HepG2 (cell line): ENCODE results near the gene TMEM269. TPM values are rescaled to one million over a fixed set of nuclear protein-coding genes. Genes with fewer than 3 reads are reported as not detected.

Experiments
- BRCA1 ChIP-seq: sonication (generic); formaldehyde crosslinking; IDR thresholded peaks from 2 replicates; pipeline ENCODE4 v1.4.0; 2020; ENCODE audit warnings: missing genetic modification reagents
- KAT2B ChIP-seq: fragments of 150-350 bp; IDR thresholded peaks from 2 replicates; pipeline ENCODE4 v1.6.1; 2014; ENCODE audit warnings: low read depth, low read length, borderline replicate concordance
- MAFF ChIP-seq: IDR thresholded peaks from 2 replicates; pipeline ENCODE4 v1.6.1; 2011; ENCODE audit warnings: low read depth, low read length, improper control_type of control experiment
- MBD4 ChIP-seq: IDR thresholded peaks from 2 replicates; pipeline ENCODE4 v1.6.1; 2012; ENCODE audit warnings: low read length, inconsistent platforms, borderline replicate concordance
- PLRG1 ChIP-seq: fragments of 450-650 bp; conservative IDR thresholded peaks from 2 replicates; pipeline ENCODE4 v1.6.1; 2016
- SIN3B ChIP-seq: fragments of 150-350 bp; IDR thresholded peaks from 2 replicates; pipeline ENCODE4 v1.6.1; 2014; ENCODE audit warnings: low read length
- TBX2 ChIP-seq: sonication (generic); formaldehyde crosslinking; IDR thresholded peaks from 2 replicates; pipeline ENCODE4 v1.5.0; 2020; ENCODE audit warnings: missing genetic modification reagents, mild to moderate bottlenecking, borderline replicate concordance
- TRIM24 ChIP-seq: sonication (generic); formaldehyde crosslinking; IDR thresholded peaks from 2 replicates; pipeline ENCODE4 v1.8.0; 2022; ENCODE audit warnings: mild to moderate bottlenecking, missing genetic modification reagents
- ZNF263 ChIP-seq: sonication (generic); formaldehyde crosslinking; IDR thresholded peaks from 2 replicates; pipeline ENCODE4 v1.4.0; 2020; ENCODE audit warnings: missing genetic modification reagents
- ZNF367 ChIP-seq: sonication (generic); formaldehyde crosslinking; IDR thresholded peaks from 2 replicates; pipeline ENCODE4 v1.4.0; 2020; ENCODE audit warnings: missing genetic modification reagents, borderline replicate concordance
- ZNF446 ChIP-seq: sonication (generic); formaldehyde crosslinking; IDR thresholded peaks from 2 replicates; pipeline ENCODE4 v1.5.0; 2020; ENCODE audit warnings: mild to moderate bottlenecking, missing genetic modification reagents
- ZNF557 ChIP-seq: sonication (generic); formaldehyde crosslinking; IDR thresholded peaks from 2 replicates; pipeline ENCODE4 v1.4.0; 2020; ENCODE audit warnings: missing genetic modification reagents
- ZNF616 ChIP-seq: sonication (generic); formaldehyde crosslinking; IDR thresholded peaks from 2 replicates; pipeline ENCODE4 v1.5.0; 2020; ENCODE audit warnings: low read depth, mild to moderate bottlenecking, missing genetic modification reagents
- polyA plus RNA-seq, 8 experiments: library from polyadenylated mRNA; depleted of rRNA in 3 of 8; stranded (reverse) in 7 of 8; unstranded in 1 of 8; fragments of >200 nt; fragmentation: Illumina TruSeq in 4 of 8; extraction: Trizol in 4 of 8; gene quantifications; 2 replicates each; pipeline versions ENCODE4 v1.2.1 to v1.2.3, GENCODE V29; 2011 to 2016; ENCODE audit warnings: low read depth in 4 of 8, missing spikeins in 1 of 8, mixed read lengths in 1 of 8; ENCODE audit not compliant: insufficient read depth in 1 of 8
- total RNA-seq, 5 experiments: library from RNA; depleted of rRNA; stranded (reverse); fragments of >200 nt; fragmentation: Illumina TruSeq; extraction: Trizol; gene quantifications; 2 replicates each; pipeline ENCODE4 v1.2.3, GENCODE V29; 2016; ENCODE audit warnings: low read depth in 1 of 5
- TF ChIP-seq, protein P1 (sequence below): sonication (generic); formaldehyde crosslinking; IDR thresholded peaks from 2 replicates; pipeline ENCODE4 v1.4.0; 2020; ENCODE audit warnings: missing genetic modification reagents
- TF ChIP-seq, protein P2 (sequence below): sonication (generic); formaldehyde crosslinking; IDR thresholded peaks from 2 replicates; pipeline ENCODE4 v1.5.1; 2020; ENCODE audit warnings: mild to moderate bottlenecking, missing genetic modification reagents, moderate library complexity
- TF ChIP-seq, protein P3 (sequence below): sonication (generic); formaldehyde crosslinking; IDR thresholded peaks from 2 replicates; pipeline ENCODE4 v1.5.0; 2020; ENCODE audit warnings: mild to moderate bottlenecking, missing genetic modification reagents
- TF ChIP-seq, protein P4 (sequence below): IDR thresholded peaks from 2 replicates; pipeline ENCODE4 v1.6.1; 2016; ENCODE audit warnings: missing biosample characterization, missing genetic modification reagents, low read depth
- TF ChIP-seq, protein P5 (sequence below): sonication (generic); formaldehyde crosslinking; IDR thresholded peaks from 2 replicates; pipeline ENCODE4 v1.4.0; 2020; ENCODE audit warnings: mild to moderate bottlenecking, missing genetic modification reagents

The TMEM269 gene
- total and polyA plus RNA-seq, 2 of the 13 experiments (the other 11 are each of a cell fraction or from before 2014, with no cell fraction given) = 0.15 to 0.21 TPM

DNA sequence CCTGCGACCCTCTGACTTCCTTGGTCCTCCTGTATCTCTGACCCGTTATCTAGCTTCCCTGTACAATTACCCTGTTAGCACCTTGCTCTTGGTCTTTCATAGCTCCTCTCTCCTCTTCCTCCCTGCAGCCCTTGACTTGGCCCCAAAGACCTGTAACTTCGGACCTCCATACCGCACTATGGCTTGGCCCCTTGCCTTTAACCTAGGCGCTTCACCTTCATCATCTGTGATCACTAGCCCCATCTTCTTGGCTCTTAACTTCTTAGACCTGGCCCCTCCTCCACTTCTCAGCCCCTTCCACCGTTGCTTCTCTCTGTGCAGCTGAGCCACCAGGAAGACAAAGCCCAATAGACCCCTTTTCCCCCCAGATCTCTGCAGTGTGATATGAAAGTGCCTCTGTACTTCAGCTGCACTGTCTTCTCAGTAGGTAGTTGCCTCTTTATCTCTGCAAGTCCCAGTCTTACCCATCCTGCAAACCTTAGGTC lies 62.4 kb downstream of the TMEM269 start (continued):
- TF ChIP-seq, protein P1, sequence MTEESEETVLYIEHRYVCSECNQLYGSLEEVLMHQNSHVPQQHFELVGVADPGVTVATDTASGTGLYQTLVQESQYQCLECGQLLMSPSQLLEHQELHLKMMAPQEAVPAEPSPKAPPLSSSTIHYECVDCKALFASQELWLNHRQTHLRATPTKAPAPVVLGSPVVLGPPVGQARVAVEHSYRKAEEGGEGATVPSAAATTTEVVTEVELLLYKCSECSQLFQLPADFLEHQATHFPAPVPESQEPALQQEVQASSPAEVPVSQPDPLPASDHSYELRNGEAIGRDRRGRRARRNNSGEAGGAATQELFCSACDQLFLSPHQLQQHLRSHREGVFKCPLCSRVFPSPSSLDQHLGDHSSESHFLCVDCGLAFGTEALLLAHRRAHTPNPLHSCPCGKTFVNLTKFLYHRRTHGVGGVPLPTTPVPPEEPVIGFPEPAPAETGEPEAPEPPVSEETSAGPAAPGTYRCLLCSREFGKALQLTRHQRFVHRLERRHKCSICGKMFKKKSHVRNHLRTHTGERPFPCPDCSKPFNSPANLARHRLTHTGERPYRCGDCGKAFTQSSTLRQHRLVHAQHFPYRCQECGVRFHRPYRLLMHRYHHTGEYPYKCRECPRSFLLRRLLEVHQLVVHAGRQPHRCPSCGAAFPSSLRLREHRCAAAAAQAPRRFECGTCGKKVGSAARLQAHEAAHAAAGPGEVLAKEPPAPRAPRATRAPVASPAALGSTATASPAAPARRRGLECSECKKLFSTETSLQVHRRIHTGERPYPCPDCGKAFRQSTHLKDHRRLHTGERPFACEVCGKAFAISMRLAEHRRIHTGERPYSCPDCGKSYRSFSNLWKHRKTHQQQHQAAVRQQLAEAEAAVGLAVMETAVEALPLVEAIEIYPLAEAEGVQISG (CRISPR knock-in tag) = no peak
- TF ChIP-seq BRCA1 (CRISPR knock-in tag) (no peak), MAFF (no peak), TRIM24 (CRISPR knock-in tag) (no peak), ZNF367 (CRISPR knock-in tag) (no peak), SIN3B (no peak), PLRG1 (no peak), ZNF616 (CRISPR knock-in tag) (no peak), ZNF263 (CRISPR knock-in tag) (no peak), TBX2 (no peak), KAT2B (no peak), MBD4 (no peak), ZNF557 (CRISPR knock-in tag) (no peak), ZNF446 (CRISPR knock-in tag) (no peak)
- TF ChIP-seq, protein P2, sequence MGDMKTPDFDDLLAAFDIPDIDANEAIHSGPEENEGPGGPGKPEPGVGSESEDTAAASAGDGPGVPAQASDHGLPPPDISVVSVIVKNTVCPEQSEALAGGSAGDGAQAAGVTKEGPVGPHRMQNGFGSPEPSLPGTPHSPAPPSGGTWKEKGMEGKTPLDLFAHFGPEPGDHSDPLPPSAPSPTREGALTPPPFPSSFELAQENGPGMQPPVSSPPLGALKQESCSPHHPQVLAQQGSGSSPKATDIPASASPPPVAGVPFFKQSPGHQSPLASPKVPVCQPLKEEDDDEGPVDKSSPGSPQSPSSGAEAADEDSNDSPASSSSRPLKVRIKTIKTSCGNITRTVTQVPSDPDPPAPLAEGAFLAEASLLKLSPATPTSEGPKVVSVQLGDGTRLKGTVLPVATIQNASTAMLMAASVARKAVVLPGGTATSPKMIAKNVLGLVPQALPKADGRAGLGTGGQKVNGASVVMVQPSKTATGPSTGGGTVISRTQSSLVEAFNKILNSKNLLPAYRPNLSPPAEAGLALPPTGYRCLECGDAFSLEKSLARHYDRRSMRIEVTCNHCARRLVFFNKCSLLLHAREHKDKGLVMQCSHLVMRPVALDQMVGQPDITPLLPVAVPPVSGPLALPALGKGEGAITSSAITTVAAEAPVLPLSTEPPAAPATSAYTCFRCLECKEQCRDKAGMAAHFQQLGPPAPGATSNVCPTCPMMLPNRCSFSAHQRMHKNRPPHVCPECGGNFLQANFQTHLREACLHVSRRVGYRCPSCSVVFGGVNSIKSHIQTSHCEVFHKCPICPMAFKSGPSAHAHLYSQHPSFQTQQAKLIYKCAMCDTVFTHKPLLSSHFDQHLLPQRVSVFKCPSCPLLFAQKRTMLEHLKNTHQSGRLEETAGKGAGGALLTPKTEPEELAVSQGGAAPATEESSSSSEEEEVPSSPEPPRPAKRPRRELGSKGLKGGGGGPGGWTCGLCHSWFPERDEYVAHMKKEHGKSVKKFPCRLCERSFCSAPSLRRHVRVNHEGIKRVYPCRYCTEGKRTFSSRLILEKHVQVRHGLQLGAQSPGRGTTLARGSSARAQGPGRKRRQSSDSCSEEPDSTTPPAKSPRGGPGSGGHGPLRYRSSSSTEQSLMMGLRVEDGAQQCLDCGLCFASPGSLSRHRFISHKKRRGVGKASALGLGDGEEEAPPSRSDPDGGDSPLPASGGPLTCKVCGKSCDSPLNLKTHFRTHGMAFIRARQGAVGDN (CRISPR knock-in tag) = no peak
- TF ChIP-seq, protein P3, sequence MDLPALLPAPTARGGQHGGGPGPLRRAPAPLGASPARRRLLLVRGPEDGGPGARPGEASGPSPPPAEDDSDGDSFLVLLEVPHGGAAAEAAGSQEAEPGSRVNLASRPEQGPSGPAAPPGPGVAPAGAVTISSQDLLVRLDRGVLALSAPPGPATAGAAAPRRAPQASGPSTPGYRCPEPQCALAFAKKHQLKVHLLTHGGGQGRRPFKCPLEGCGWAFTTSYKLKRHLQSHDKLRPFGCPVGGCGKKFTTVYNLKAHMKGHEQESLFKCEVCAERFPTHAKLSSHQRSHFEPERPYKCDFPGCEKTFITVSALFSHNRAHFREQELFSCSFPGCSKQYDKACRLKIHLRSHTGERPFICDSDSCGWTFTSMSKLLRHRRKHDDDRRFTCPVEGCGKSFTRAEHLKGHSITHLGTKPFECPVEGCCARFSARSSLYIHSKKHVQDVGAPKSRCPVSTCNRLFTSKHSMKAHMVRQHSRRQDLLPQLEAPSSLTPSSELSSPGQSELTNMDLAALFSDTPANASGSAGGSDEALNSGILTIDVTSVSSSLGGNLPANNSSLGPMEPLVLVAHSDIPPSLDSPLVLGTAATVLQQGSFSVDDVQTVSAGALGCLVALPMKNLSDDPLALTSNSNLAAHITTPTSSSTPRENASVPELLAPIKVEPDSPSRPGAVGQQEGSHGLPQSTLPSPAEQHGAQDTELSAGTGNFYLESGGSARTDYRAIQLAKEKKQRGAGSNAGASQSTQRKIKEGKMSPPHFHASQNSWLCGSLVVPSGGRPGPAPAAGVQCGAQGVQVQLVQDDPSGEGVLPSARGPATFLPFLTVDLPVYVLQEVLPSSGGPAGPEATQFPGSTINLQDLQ (CRISPR knock-in tag) = no peak
- TF ChIP-seq, protein P4, sequence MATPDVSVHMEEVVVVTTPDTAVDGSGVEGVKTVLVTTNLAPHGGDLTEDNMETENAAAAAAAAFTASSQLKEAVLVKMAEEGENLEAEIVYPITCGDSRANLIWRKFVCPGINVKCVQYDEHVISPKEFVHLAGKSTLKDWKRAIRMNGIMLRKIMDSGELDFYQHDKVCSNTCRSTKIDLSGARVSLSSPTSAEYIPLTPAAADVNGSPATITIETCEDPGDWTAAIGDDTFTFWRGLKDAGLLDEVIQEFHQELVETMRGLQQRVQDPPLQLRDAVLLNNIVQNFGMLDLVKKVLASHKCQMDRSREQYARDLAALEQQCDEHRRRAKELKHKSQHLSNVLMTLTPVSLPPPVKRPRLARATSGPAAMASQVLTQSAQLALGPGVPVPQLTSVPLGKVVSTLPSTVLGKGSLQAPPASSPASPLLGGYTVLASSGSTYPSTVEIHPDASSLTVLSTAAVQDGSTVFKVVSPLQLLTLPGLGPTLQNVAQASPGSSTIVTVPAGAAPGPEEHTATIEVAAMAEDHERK (CRISPR knock-in tag) = no peak
- TF ChIP-seq, protein P5, sequence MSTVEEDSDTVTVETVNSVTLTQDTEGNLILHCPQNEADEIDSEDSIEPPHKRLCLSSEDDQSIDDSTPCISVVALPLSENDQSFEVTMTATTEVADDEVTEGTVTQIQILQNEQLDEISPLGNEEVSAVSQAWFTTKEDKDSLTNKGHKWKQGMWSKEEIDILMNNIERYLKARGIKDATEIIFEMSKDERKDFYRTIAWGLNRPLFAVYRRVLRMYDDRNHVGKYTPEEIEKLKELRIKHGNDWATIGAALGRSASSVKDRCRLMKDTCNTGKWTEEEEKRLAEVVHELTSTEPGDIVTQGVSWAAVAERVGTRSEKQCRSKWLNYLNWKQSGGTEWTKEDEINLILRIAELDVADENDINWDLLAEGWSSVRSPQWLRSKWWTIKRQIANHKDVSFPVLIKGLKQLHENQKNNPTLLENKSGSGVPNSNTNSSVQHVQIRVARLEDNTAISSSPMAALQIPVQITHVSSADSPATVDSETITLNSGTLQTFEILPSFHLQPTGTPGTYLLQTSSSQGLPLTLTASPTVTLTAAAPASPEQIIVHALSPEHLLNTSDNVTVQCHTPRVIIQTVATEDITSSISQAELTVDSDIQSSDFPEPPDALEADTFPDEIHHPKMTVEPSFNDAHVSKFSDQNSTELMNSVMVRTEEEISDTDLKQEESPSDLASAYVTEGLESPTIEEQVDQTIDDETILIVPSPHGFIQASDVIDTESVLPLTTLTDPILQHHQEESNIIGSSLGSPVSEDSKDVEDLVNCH (CRISPR knock-in tag) = no peak
